GM12873 (cell line): Measurements from ENCODE around the gene THRA.

ENCODE experiments used
- TF ChIP-seq, protein P1 (sequence below): IDR thresholded peaks from 2 replicates; pipeline ENCODE4 v1.5.1; 2012; ENCODE audit warnings: low read depth, mild to moderate bottlenecking, moderate library complexity, low read length, control low read depth; ENCODE audit not compliant: insufficient read depth; ENCODE audit errors: missing control alignments

THRA gene

GRCh38 chr17:40112718-40113109 lies 49.9 kb downstream of the THRA start:
- TF ChIP-seq, protein P1, sequence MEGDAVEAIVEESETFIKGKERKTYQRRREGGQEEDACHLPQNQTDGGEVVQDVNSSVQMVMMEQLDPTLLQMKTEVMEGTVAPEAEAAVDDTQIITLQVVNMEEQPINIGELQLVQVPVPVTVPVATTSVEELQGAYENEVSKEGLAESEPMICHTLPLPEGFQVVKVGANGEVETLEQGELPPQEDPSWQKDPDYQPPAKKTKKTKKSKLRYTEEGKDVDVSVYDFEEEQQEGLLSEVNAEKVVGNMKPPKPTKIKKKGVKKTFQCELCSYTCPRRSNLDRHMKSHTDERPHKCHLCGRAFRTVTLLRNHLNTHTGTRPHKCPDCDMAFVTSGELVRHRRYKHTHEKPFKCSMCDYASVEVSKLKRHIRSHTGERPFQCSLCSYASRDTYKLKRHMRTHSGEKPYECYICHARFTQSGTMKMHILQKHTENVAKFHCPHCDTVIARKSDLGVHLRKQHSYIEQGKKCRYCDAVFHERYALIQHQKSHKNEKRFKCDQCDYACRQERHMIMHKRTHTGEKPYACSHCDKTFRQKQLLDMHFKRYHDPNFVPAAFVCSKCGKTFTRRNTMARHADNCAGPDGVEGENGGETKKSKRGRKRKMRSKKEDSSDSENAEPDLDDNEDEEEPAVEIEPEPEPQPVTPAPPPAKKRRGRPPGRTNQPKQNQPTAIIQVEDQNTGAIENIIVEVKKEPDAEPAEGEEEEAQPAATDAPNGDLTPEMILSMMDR = no peak

DNA sequence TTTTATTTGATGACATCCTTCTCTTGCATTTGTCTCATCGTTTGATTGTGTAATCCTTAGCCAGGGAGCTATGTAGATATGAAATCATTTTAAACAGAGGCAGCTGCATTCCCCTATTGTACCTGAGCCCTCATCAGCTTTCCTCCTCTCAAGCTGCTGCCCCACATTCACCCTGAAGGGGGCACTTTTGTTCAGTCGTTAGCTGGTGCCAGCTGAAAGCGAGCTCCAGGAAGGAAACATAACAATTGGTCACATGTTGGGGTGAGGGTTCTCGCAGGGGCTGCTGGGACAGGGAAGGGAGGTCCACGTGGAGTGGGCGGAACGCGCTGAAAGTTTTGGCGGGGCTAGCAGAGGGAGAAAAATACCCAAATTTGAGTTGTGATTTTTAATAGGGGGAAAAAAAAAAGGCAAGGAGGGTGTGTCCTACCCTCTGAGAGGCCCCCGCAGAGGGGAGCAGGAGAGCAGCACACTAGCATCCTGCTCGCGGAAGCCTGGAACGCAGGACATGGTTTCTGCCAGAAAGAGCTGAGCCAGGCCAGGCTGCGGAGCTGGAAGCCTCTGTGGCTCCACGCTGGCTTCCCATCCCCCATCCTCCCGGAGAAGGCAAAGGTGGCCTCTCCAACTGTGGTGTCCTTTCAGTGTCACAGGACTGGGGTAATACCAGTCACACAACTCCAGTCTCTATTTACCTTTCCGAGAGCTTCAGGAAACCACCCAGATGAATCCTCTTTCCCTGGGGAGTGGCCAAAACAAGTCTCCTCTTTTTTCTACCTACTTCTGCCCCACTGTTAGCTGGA lies 50.5 kb downstream of the THRA start:
- TF ChIP-seq, protein P1 = peak; percentile 77

- TF ChIP-seq, protein P1 = no peak
These were observed 51.1 kb downstream of the THRA start for GRCh38 chr17:40113907-40114245.

DNA sequence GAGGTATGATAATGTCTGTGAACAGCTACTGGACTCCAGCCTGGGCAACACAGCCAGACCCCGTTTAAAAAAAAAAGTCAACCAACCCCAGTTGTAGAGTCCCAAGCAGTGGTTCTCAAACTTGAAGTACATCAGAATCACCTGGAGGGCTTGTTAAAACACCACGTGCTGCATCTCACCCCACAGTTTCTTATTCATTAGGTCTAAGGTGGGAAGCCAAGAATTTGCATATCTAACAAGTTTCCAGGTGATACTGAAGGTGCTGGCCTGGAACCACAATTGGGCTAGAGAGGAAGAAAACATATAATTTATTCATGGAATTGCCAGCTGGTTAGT lies 52.3 kb downstream of the THRA start:
- TF ChIP-seq, protein P1 = no peak

DNA sequence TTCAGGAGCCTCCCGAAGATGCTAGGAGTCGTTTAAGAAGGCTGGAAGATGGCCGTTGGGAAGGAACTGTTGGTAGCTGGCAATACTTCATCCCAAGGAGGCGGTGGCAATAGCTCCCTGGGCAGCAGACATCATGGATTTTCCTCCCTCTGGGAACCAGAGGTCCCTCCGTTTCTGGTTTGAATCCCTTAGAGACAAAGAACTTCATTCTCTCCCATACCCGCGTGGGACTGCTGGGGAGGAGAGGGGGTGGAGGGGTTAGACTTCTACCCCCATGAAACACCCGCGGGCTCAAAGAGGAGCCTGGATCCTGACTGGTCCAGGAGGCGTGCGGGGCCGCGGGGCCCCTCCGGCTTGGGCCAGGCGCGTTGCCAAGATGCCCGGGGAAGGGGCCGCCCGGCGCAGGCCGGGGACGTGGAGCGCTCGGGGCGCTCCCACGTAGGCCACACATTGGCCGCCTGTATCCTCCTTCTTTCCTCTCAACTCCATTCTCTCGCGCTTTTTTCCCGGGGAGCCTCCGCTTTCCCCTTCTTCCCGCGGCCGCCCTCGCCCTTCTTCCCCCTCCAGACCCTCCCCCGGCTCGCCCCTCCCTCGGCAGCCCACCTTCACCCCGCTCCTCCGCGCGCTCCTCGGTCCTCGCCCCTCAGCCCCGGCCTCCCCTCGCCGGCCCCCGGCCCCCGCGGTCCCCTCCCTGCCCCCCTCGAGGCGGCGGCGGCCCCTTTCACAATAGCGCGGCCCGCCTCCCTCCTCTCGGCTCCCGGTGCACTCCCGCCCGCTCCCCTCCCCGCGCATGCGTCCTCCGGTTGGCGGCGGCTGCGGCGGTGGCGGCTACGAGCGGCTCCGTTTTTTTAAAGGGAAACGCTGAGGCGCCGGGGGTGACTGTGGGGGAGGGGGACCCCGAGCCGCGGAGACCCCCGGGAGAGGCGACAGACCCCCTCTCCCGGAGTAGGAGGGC lies 58.7 kb downstream of the THRA start, which contains the start of gene MSL1:
Gene MSL1 (plus strand): TSS at position 791 of the 955 bp plus-strand sequence. CDS start 642 bp downstream, outside the sequence.
- TF ChIP-seq, protein P1 = no peak

GRCh38 chr17:40122136-40122998 lies 59.6 kb downstream of the THRA start:
- TF ChIP-seq, protein P1 = no peak
